Heart right ventricle (tissue), 16 donors: ENCODE measurements around the gene TSGA10. TPM values are rescaled to one million over a fixed set of nuclear protein-coding genes. Genes with fewer than 3 reads are reported as not detected.

Source experiments
- ATAC-seq, 8 donors: fragments of 200-7000 bp; cut with Tn5 transposase; one replicate each; pipeline ENCODE4 v1.9.1; 2020; ENCODE audit warnings: mild to moderate bottlenecking in 8 of 8, moderate library complexity in 8 of 8, moderate number of reproducible peaks in 1 of 8
- DNase-seq, 2 donors: peaks; one replicate each; pipeline ENCODE4 v3.0.0-alpha.2; 2020
- H3K27ac ChIP-seq, 10 donors: fragments of 200-600 bp; sonication (generic) in 2 of 10; one replicate each; pipeline versions ENCODE4 v1.5.0 to v1.8.0; 2020 to 2022; ENCODE audit warnings: mild to moderate bottlenecking in 3 of 10
- H3K27me3 ChIP-seq, 7 donors: fragments of 200-600 bp; one replicate each; pipeline ENCODE4 v1.8.0; 2021 to 2022; ENCODE audit warnings: mild to moderate bottlenecking in 2 of 7
- H3K36me3 ChIP-seq, 9 donors: fragments of 200-600 bp; sonication (generic) in 1 of 9; one replicate each; pipeline versions ENCODE4 v1.5.0 to v1.8.0; 2020 to 2022; ENCODE audit warnings: mild to moderate bottlenecking in 2 of 9
- H3K4me1 ChIP-seq, 9 donors: fragments of 200-600 bp; sonication (generic) in 1 of 9; one replicate each; pipeline versions ENCODE4 v1.5.0 to v1.8.0; 2020 to 2022; ENCODE audit warnings: mild to moderate bottlenecking in 4 of 9
- H3K4me3 ChIP-seq, 10 donors: fragments of 200-600 bp; sonication (generic) in 2 of 10; one replicate each; pipeline versions ENCODE4 v1.5.0 to v1.8.0; 2020 to 2022; ENCODE audit warnings: mild to moderate bottlenecking in 7 of 10, moderate library complexity in 2 of 10
- H3K9me3 ChIP-seq, 11 donors: fragments of 200-600 bp in 10 of 11; sonication (generic) in 2 of 11; one replicate each; pipeline versions ENCODE4 v1.5.0 to v1.8.0; 2013 to 2022; ENCODE audit warnings: mild to moderate bottlenecking in 2 of 11, control low read depth in 1 of 11, moderate library complexity in 1 of 11
- CTCF ChIP-seq, 9 donors: fragments of 200-600 bp; sonication (generic) in 2 of 9; IDR thresholded peaks; one replicate each; pipeline versions ENCODE4 v1.5.0 to v1.8.0; 2021 to 2022; ENCODE audit warnings: antibody characterized with exemption in 9 of 9, mild to moderate bottlenecking in 5 of 9, moderate library complexity in 1 of 9
- WGBS, 2 donors: extraction: QIAGEN DNeasy Blood & Tissue Kit; methylation state at CpG; one replicate each; pipeline ENCODE4 v1.1.7; 2013; ENCODE audit warnings: inconsistent platforms in 1 of 2; 5-methylcytosine and 5-hydroxymethylcytosine counted together
- intact Hi-C, 10 donors: fragments of 100-400 bp; cut with DNase I; formaldehyde crosslinking; loops; one replicate each; pipeline versions ENCODE4 v1.11.1 to v1.14.2; 2022
- polyA plus RNA-seq, 2 donors: library from polyadenylated mRNA; stranded (reverse); fragments of 200-250 nt; gene quantifications; one replicate each; pipeline ENCODE4 v1.2.3, GENCODE V29; 2013
- total RNA-seq, 10 donors: library from RNA; stranded (reverse); fragmentation: NEBNext Ultra II Directional in 3 of 10; extraction: Animal tissue kit (Norgen Biotek cat#: 25700) in 3 of 10; gene quantifications; one replicate each; pipeline versions ENCODE4 v1.2.1 to v1.2.4, GENCODE V29; 2021 to 2023
- donor health status: Arrhythmogenic right ventricular cardiomyopathy.
- donor health status: ischemic (EF 13 %, LVEDD 7.1; RV severe dilation, severe dysfunction).
- donor health status: healthy with polysubstance abuse.
- donor health status: DM: no; HTN: yes; CAD: no.
- donor health status: DM: no; HTN: no; CAD: no.
- donor health status: ischemic (EF 25% LVEDD 6.9; RV normal size, moderate dysfunction).
- donor health status: ischemic (EF 25% LVEDD 5.7; RV mildly dilated, moderate dysfunction).
- donor health status: healthy.
- donor health status: DM: yes; HTN: yes; CAD: no.
- donor health status: Ischemic cardiomyopathy.
- donor health status: ischemic (EF 35%, LVEDD 5.7; RV mildly dilated, moderate dysfunction).
- donor health status: nonischemic (EF 11% LVEDD 7.7; RV severe dilation, severe dysfunction).
- donor health status: DM: yes; HTN: yes; CAD: no.
- donor health status: PGD.
- donor health status: ischemic (EF 29% LVEDD 5.4; RV normal size, mild dysfunction).
- donor health status: nonischemic (EF 23%, LVEDD 6.1; RV moderate dilation, normal function).

The TSGA10 gene
- total and polyA plus RNA-seq, 12 donors, result 0.52 to 4.1 (median 2.6) TPM

- Histone ChIP-seq H3K36me3 (no peaks in the 10 kb centered on the region), H3K9me3 (peaks cover 0 to 46% (median 14%) of the 10 kb centered on the region in 11 donors), H3K27ac (no peak overlapping the region), H3K4me1 (no peaks in the 10 kb centered on the region), H3K4me3 (no peak overlapping the region), H3K27me3 (peaks cover 0 to 3% (median 0%) of the 10 kb centered on the region in 7 donors)
- ATAC-seq (no peak), DNase-seq (no peak)
- WGBS, 2 donors, result 56 to 60% methylated on average over 2 of the region's 2 CpGs
- intact Hi-C loops, result no loop called here
- no peak for TF ChIP-seq CTCF (IDR thresholded peaks at IDR 0.05)
Observed at GRCh38 chr2:98975611-98976010, 179.1 kb downstream of the TSGA10 start.

- DNase-seq, result no peak
- WGBS, 2 donors, result 88 to 91% methylated on average over 1 of the region's 1 CpG
- no peak for TF ChIP-seq CTCF (IDR thresholded peaks at IDR 0.05)
- H3K27me3 ChIP-seq, result peaks cover 0 to 3% (median 0%) of the 10 kb centered on the region in 7 donors
- no peak overlapping the region for H3K4me3 ChIP-seq
- H3K4me1 ChIP-seq, result no peaks in the 10 kb centered on the region
- no peak for ATAC-seq
- H3K36me3 ChIP-seq, result no peaks in the 10 kb centered on the region
- intact Hi-C loops, result no loop called here
- no peak overlapping the region for H3K27ac ChIP-seq
- peaks cover 0 to 61% (median 21%) of the 10 kb centered on the region in 11 donors for H3K9me3 ChIP-seq
Observed at GRCh38 chr2:98972582-98973167, 182.1 kb downstream of the TSGA10 start.

- H3K27me3 ChIP-seq, result peaks cover 0 to 15% (median 6%) of the 10 kb centered on the region in 7 donors
Observed at GRCh38 chr2:98959810-98960507, 194.8 kb downstream of the TSGA10 start.

GRCh38 chr2:98952966-98953365, 201.8 kb downstream of the TSGA10 start:
- no peak overlapping the region for H3K4me3 ChIP-seq
- no peak for TF ChIP-seq CTCF (IDR thresholded peaks at IDR 0.05)
- intact Hi-C loops, result no loop called here
- no peaks in the 10 kb centered on the region for H3K9me3 ChIP-seq
- 66 to 74% methylated on average over 4 of the region's 4 CpGs for WGBS, 2 donors
- H3K36me3 ChIP-seq, result no peaks in the 10 kb centered on the region
- H3K27ac ChIP-seq, result no peak overlapping the region
- DNase-seq (no peak), ATAC-seq (no peak)
- H3K4me1 ChIP-seq, result no peaks in the 10 kb centered on the region
- H3K27me3 ChIP-seq, result peaks cover 0 to 62% (median 42%) of the 10 kb centered on the region in 7 donors

More at GRCh38 chr2:98959810-98960507, 194.8 kb downstream of the TSGA10 start:
- TF ChIP-seq CTCF (IDR thresholded peaks at IDR 0.05), result no peak
- H3K4me1 ChIP-seq, result no peaks in the 10 kb centered on the region
- DNase-seq (no peak), ATAC-seq (no peak)
- H3K4me3 ChIP-seq, result no peak overlapping the region
- H3K27ac ChIP-seq, result no peak overlapping the region
- no peaks in the 10 kb centered on the region for H3K36me3 ChIP-seq
- intact Hi-C loops, result no loop called here
- peaks cover 0 to 14% (median 0%) of the 10 kb centered on the region in 11 donors for H3K9me3 ChIP-seq
- 64 to 68% methylated on average over 7 of the region's 7 CpGs for WGBS, 2 donors
